MM.1S (cell line): Measurements from ENCODE around the gene PDE11A.

ENCODE experiments used
- DNase-seq: peaks from one replicate; pipeline ENCODE4 v3.0.0-alpha.2; 2015
- H2AFZ ChIP-seq: fragments of 300-600 bp; sonication (generic); 2 replicates; pipeline ENCODE4 v1.6.0; 2016; ENCODE audit warnings: antibody characterized with exemption, low read length
- H3F3A ChIP-seq: fragments of 300-600 bp; sonication (generic); 2 replicates; pipeline ENCODE4 v1.6.1; 2016; ENCODE audit warnings: mild to moderate bottlenecking, antibody characterized with exemption, low read length, moderate library complexity, mixed read lengths; ENCODE audit not compliant: insufficient read depth
- H3K27ac ChIP-seq: fragments of 300-600 bp; sonication (generic); 2 replicates; pipeline ENCODE4 v1.5.1; 2016; ENCODE audit warnings: mild to moderate bottlenecking, low read length
- H3K27me3 ChIP-seq: fragments of 300-600 bp; sonication (generic); replicated peaks from 2 replicates; pipeline ENCODE4 v1.6.0; 2016; ENCODE audit warnings: low read length; ENCODE audit not compliant: insufficient read depth
- H3K36me3 ChIP-seq: fragments of 300-600 bp; sonication (generic); replicated peaks from 2 replicates; pipeline ENCODE4 v1.6.1; 2016; ENCODE audit warnings: mild to moderate bottlenecking, low read length, mixed read lengths; ENCODE audit not compliant: insufficient read depth
- H3K4me1 ChIP-seq: fragments of 300-600 bp; sonication (generic); 2 replicates; pipeline ENCODE4 v1.6.1; 2016; ENCODE audit warnings: low read length, mixed read lengths
- H3K4me2 ChIP-seq: fragments of 300-600 bp; sonication (generic); 2 replicates; pipeline ENCODE4 v1.6.0; 2016; ENCODE audit warnings: low read depth, low read length
- H3K4me3 ChIP-seq: fragments of 300-600 bp; sonication (generic); 2 replicates; pipeline ENCODE4 v1.5.1; 2016; ENCODE audit warnings: low read length, mixed read lengths
- H3K79me2 ChIP-seq: fragments of 300-600 bp; sonication (generic); 2 replicates; pipeline ENCODE4 v1.6.1; 2016; ENCODE audit warnings: mixed run types, low read length, mixed read lengths
- H3K9ac ChIP-seq: fragments of 300-600 bp; sonication (generic); 2 replicates; pipeline ENCODE4 v1.6.1; 2016; ENCODE audit warnings: low read length, mixed read lengths
- H3K9me2 ChIP-seq: fragments of 300-600 bp; sonication (generic); replicated peaks from 2 replicates; pipeline ENCODE4 v1.6.1; 2016; ENCODE audit warnings: mild to moderate bottlenecking, low read length, mixed read lengths; ENCODE audit not compliant: insufficient read depth
- H3K9me3 ChIP-seq: fragments of 300-600 bp; sonication (generic); replicated peaks from 2 replicates; pipeline ENCODE4 v1.6.1; 2016; ENCODE audit warnings: mild to moderate bottlenecking, low read length, mixed read lengths; ENCODE audit not compliant: insufficient read depth
- H4K20me1 ChIP-seq: fragments of 300-600 bp; sonication (generic); 2 replicates; pipeline ENCODE4 v1.6.1; 2016; ENCODE audit warnings: mild to moderate bottlenecking, low read length, moderate library complexity, mixed read lengths; ENCODE audit not compliant: insufficient read depth
- CTCF ChIP-seq: fragments of 300-600 bp; sonication (generic); IDR thresholded peaks from 2 replicates; pipeline ENCODE4 v1.5.1; 2016; ENCODE audit warnings: antibody characterized with exemption, low read length, mixed read lengths
- EZH2 ChIP-seq: fragments of 300-600 bp; sonication (generic); optimal IDR thresholded peaks from 2 replicates; pipeline ENCODE3; 2017; ENCODE audit warnings: low read depth, mild to moderate bottlenecking, antibody characterized with exemption, low read length, mixed read lengths
- EZH2phosphoT487 ChIP-seq: fragments of 300-600 bp; sonication (generic); IDR thresholded peaks from 2 replicates; pipeline ENCODE4 v1.6.1; 2018; ENCODE audit warnings: antibody characterized with exemption, low read length

PDE11A gene

DNA sequence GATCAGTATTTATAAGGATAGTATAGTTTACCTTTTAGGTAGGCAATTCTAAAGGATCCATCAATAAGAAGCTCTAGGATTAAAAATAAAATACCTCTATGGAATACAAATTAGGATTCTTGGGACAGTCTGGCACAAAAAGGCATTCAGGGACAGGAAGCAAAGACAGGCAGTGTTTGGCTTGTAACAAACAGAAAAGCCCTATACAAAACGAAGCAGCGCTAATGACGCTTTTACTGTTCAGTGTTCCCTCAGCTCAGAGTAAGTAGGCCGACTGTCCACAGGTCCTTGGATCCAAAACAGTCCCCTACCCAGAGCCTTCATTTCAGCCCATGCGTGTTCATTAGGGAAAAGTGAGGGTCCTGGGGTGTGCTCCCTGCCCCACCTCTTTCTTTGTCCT, 443.7 kb downstream of the PDE11A start:
- peaks cover 14% of the 10 kb centered on the region; the same call in 1 of the 2 replicates for H3F3A ChIP-seq
- H3K36me3 ChIP-seq, result no peaks in the 10 kb centered on the region
- peak overlapping the region; percentile 69; the same call in 1 of the 2 replicates for H3K27ac ChIP-seq
- H3K9ac ChIP-seq, result peak overlapping the region; percentile 22; the same call in 1 of the 2 replicates
- no peak for TF ChIP-seq EZH2phosphoT487
- no peak for TF ChIP-seq CTCF
- TF ChIP-seq EZH2, result no peak
- H3K79me2 ChIP-seq, result no peaks in the 10 kb centered on the region
- H2AFZ ChIP-seq, result peak overlapping the region; percentile 47
- peaks cover 29% of the 10 kb centered on the region for H3K4me1 ChIP-seq
- H3K9me2 ChIP-seq, result no peaks in the 10 kb centered on the region
- H4K20me1 ChIP-seq, result no peaks in the 10 kb centered on the region
- no peaks in the 10 kb centered on the region for H3K9me3 ChIP-seq
- no peaks in the 10 kb centered on the region for H3K27me3 ChIP-seq
- peak overlapping the region; percentile 62 for H3K4me2 ChIP-seq
- no peak for DNase-seq
- peak overlapping the region; percentile 10; the same call in 1 of the 2 replicates for H3K4me3 ChIP-seq

GRCh38 chr2:177625744-177626650, 446.6 kb downstream of the PDE11A start:
- Histone ChIP-seq H3K4me3 (0 out of 2 replicates have a peak overlapping the region, but pooled peaks have one; percentile 13), H3K79me2 (no peaks in the 10 kb centered on the region), H3F3A (peaks cover 14% of the 10 kb centered on the region; the same call in 1 of the 2 replicates), H3K36me3 (no peaks in the 10 kb centered on the region), H3K4me1 (peaks cover 25% of the 10 kb centered on the region), H2AFZ (peak overlapping the region; percentile 32), H3K9ac (no peak overlapping the region), H3K9me2 (no peaks in the 10 kb centered on the region), H3K27me3 (no peaks in the 10 kb centered on the region), H4K20me1 (no peaks in the 10 kb centered on the region), H3K27ac (peak overlapping the region; percentile 28; the same call in 1 of the 2 replicates), H3K9me3 (no peaks in the 10 kb centered on the region), H3K4me2 (peak overlapping the region; percentile 24; the same call in 1 of the 2 replicates)
- TF ChIP-seq CTCF (no peak), EZH2 (no peak), EZH2phosphoT487 (no peak)
- no peak for DNase-seq

DNA sequence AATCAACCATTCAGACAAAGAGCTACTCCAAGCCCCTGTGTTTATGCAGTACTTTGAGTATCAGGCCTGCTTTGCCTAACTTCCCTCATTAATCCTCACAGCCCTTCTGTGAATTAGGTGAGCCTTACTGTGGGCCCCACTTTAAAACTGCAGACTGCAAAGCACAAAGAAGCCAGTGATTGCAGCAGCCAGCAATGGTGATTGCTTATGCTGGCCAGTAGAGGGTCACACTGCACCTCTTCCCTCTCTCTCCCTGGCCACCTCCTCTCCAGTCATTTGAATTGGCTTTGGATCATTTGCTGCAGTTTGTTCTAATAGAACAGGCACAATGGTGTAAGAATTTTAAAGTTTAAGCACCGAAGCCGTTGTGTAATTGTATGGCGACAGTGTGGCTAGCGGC, 450.1 kb downstream of the PDE11A start:
- H3K4me2 ChIP-seq, result no peak overlapping the region
- DNase-seq, result no peak

More for the DNA sequence above, 450.1 kb downstream of the PDE11A start:
- Histone ChIP-seq H3K4me1 (0 out of 2 replicates have a peak, but pooled peaks cover 10% of the 10 kb centered on the region), H3K9me3 (no peaks in the 10 kb centered on the region), H3K27ac (no peak overlapping the region), H3K4me3 (no peak overlapping the region), H3K9me2 (no peaks in the 10 kb centered on the region), H3K79me2 (no peaks in the 10 kb centered on the region), H3K27me3 (no peaks in the 10 kb centered on the region), H2AFZ (no peak overlapping the region), H3K9ac (no peak overlapping the region), H3F3A (no peaks in the 10 kb centered on the region), H3K36me3 (no peaks in the 10 kb centered on the region), H4K20me1 (no peaks in the 10 kb centered on the region)
- TF ChIP-seq EZH2phosphoT487, result no peak
- no peak for TF ChIP-seq EZH2
- TF ChIP-seq CTCF, result no peak
